H1 (cell line): ENCODE results near the gene TMEM41A. TPM values are rescaled to one million over a fixed set of nuclear protein-coding genes. Genes with fewer than 3 reads are reported as not detected.

ENCODE experiments used
- CTCF ChIA-PET: fragments of 300-600 bp; sonication (Branson Sonifier 250); formaldehyde crosslinking; loops from one replicate; lab custom pipeline; 2021; ENCODE audit not compliant: partially characterized antibody; lab: Charles Lee
- POLR2A ChIA-PET: fragments of 300-600 bp; sonication (Branson Sonifier 250); formaldehyde crosslinking; loops from one replicate; lab custom pipeline; 2021; ENCODE audit warnings: inconsistent platforms; ENCODE audit not compliant: partially characterized antibody; lab: Charles Lee
- DNase-seq, 2 experiments: peaks; one replicate each; pipeline versions ENCODE4 v3.0.0 to v3.0.0-alpha.2; 2010 to 2022; ENCODE audit warnings: low spot score in 2 of 2, low read depth in 1 of 2, mixed read lengths in 1 of 2
- FAIRE-seq: peaks from 2 replicates; lab custom pipeline; 2011; peaks lifted over from hg19 to GRCh38; lab: Jason Lieb, UNC
- H2AFZ ChIP-seq: 2 replicates; pipeline ENCODE4 v1.8.1; 2012; ENCODE audit warnings: low read length, inconsistent platforms
- H2AK5ac ChIP-seq: 2 replicates; pipeline ENCODE4 v1.6.1; 2013; ENCODE audit warnings: low read depth, low read length
- H2BK120ac ChIP-seq: replicated peaks from 2 replicates; pipeline ENCODE3; 2013; ENCODE audit warnings: low read depth, low read length, inconsistent platforms
- H2BK12ac ChIP-seq: 2 replicates; pipeline ENCODE4 v1.6.1; 2013; ENCODE audit warnings: low read depth, low read length
- H2BK15ac ChIP-seq: 2 replicates; pipeline ENCODE4 v1.6.1; 2013; ENCODE audit warnings: low read length
- H2BK20ac ChIP-seq: 2 replicates; pipeline ENCODE4 v1.6.1; 2013; ENCODE audit warnings: low read length
- H2BK5ac ChIP-seq: 2 replicates; pipeline ENCODE4 v1.6.1; 2013; ENCODE audit warnings: low read depth, low read length
- H3K14ac ChIP-seq: 2 replicates; pipeline ENCODE4 v1.6.1; 2013; ENCODE audit warnings: inconsistent platforms; ENCODE audit not compliant: insufficient read length
- H3K18ac ChIP-seq: 2 replicates; pipeline ENCODE4 v1.6.1; 2013; ENCODE audit warnings: low read length; ENCODE audit errors: extremely low read depth
- H3K23ac ChIP-seq: 2 replicates; pipeline ENCODE4 v1.6.1; 2013; ENCODE audit warnings: inconsistent platforms; ENCODE audit not compliant: insufficient read length
- H3K23me2 ChIP-seq: 2 replicates; pipeline ENCODE4 v1.6.1; 2013; ENCODE audit warnings: low read depth, low read length
- H3K27ac ChIP-seq: 2 replicates; pipeline ENCODE4 v1.6.1; 2011; ENCODE audit warnings: low read depth, low read length, inconsistent platforms
- H3K27me3 ChIP-seq, 4 experiments: replicated peaks in 1 of 4; 1 replicate in 1 of 4; 2 replicates in 3 of 4; pipeline versions ENCODE4 v1.6.1 to v1.8.1; 2011 to 2013; ENCODE audit warnings: low read length in 3 of 4, mild to moderate bottlenecking in 3 of 4, inconsistent platforms in 2 of 4, mixed read lengths in 2 of 4, moderate library complexity in 1 of 4; ENCODE audit not compliant: control insufficient read depth in 3 of 4, insufficient read depth in 3 of 4; ENCODE audit errors: extremely low read depth in 1 of 4
- H3K36me3 ChIP-seq, 4 experiments: 2 replicates each; pipeline versions ENCODE4 v1.6.1 to v1.8.1; 2011 to 2013; ENCODE audit warnings: mild to moderate bottlenecking in 4 of 4, low read length in 3 of 4, moderate library complexity in 2 of 4, control low read depth in 1 of 4, inconsistent platforms in 1 of 4; ENCODE audit not compliant: insufficient read depth in 4 of 4, control insufficient read depth in 2 of 4
- H3K4ac ChIP-seq: replicated peaks from 2 replicates; pipeline ENCODE3; 2013; ENCODE audit warnings: low read length, low read depth, mixed read lengths, inconsistent platforms; ENCODE audit not compliant: insufficient read length
- H3K4me1 ChIP-seq, 4 experiments: replicated peaks in 1 of 4; 1 replicate in 1 of 4; 2 replicates in 3 of 4; pipeline versions ENCODE4 v1.6.1 to v1.8.1; 2011 to 2013; ENCODE audit warnings: low read length in 3 of 4, inconsistent platforms in 2 of 4, mixed read lengths in 1 of 4; ENCODE audit not compliant: insufficient read depth in 4 of 4, control insufficient read depth in 3 of 4
- H3K4me2 ChIP-seq, 2 experiments: 2 replicates each; pipeline versions ENCODE4 v1.6.1 to v1.8.1; 2011 to 2013; ENCODE audit warnings: low read depth in 2 of 2, low read length in 2 of 2, control low read depth in 1 of 2, inconsistent platforms in 1 of 2, mild to moderate bottlenecking in 1 of 2; ENCODE audit not compliant: insufficient read depth in 1 of 2
- H3K4me3 ChIP-seq, 4 experiments: fragments of 200-600, 300-600 bp in 1 of 4; sonication (generic), shearing (Covaris generic), sonication (Bioruptor Twin) in 1 of 4; 2 replicates each; pipeline versions ENCODE4 v1.5.1 to v1.8.1; 2011 to 2016; ENCODE audit warnings: low read length in 4 of 4, low read depth in 3 of 4, control low read depth in 2 of 4, inconsistent platforms in 2 of 4, mild to moderate bottlenecking in 2 of 4, mixed read lengths in 1 of 4, moderate library complexity in 1 of 4; ENCODE audit not compliant: insufficient read depth in 2 of 4; ENCODE audit errors: extremely low read depth in 1 of 4
- H3K56ac ChIP-seq: replicated peaks from 2 replicates; pipeline ENCODE3; 2013; ENCODE audit warnings: low read depth, mild to moderate bottlenecking, mixed read lengths, low read length, inconsistent platforms; ENCODE audit not compliant: insufficient read length
- H3K79me1 ChIP-seq: 2 replicates; pipeline ENCODE4 v1.6.1; 2013; ENCODE audit warnings: low read depth, low read length, control low read depth
- H3K79me2 ChIP-seq, 2 experiments: 2 replicates each; pipeline versions ENCODE4 v1.6.1 to v1.8.1; 2012 to 2013; ENCODE audit warnings: low read length in 2 of 2, mild to moderate bottlenecking in 2 of 2, inconsistent platforms in 1 of 2; ENCODE audit not compliant: insufficient read depth in 2 of 2, control insufficient read depth in 1 of 2
- H3K9ac ChIP-seq, 4 experiments: replicated peaks in 1 of 4; 1 replicate in 1 of 4; 2 replicates in 3 of 4; pipeline versions ENCODE4 v1.6.1 to v1.8.1; 2011 to 2013; ENCODE audit warnings: low read depth in 3 of 4, low read length in 3 of 4, control low read depth in 2 of 4, mild to moderate bottlenecking in 2 of 4, moderate library complexity in 2 of 4, inconsistent platforms in 1 of 4; ENCODE audit errors: extremely low read depth in 1 of 4
- H3K9me3 ChIP-seq, 2 experiments: 2 replicates each; pipeline versions ENCODE4 v1.6.1 to v1.8.1; 2012 to 2013; ENCODE audit warnings: mild to moderate bottlenecking in 2 of 2, moderate library complexity in 2 of 2, control low read depth in 1 of 2, inconsistent platforms in 1 of 2, low read depth in 1 of 2, low read length in 1 of 2, mixed read lengths in 1 of 2; ENCODE audit not compliant: insufficient read depth in 2 of 2
- H4K20me1 ChIP-seq, 2 experiments: replicated peaks in 1 of 2; 2 replicates each; pipeline versions ENCODE3 to v1.8.1; 2011 to 2013; ENCODE audit warnings: inconsistent platforms in 2 of 2, low read length in 2 of 2, mild to moderate bottlenecking in 1 of 2; ENCODE audit not compliant: insufficient read depth in 2 of 2, control insufficient read depth in 1 of 2
- H4K5ac ChIP-seq: 2 replicates; pipeline ENCODE4 v1.6.1; 2013; ENCODE audit warnings: low read length, low read depth, mixed read lengths, inconsistent platforms; ENCODE audit not compliant: insufficient read length
- H4K8ac ChIP-seq: 2 replicates; pipeline ENCODE4 v1.8.0; 2013; ENCODE audit warnings: mild to moderate bottlenecking, moderate library complexity, low read length, inconsistent platforms; ENCODE audit not compliant: insufficient read depth; ENCODE audit errors: extremely low read depth
- H4K91ac ChIP-seq: replicated peaks from 2 replicates; pipeline ENCODE3; 2013; ENCODE audit warnings: low read length, mixed read lengths, inconsistent platforms; ENCODE audit not compliant: insufficient read length
- EP300 ChIP-seq, 2 experiments: IDR thresholded peaks; 1 replicate in 1 of 2; 2 replicates in 1 of 2; pipeline ENCODE4 v1.6.1; 2011 to 2012; ENCODE audit warnings: low read depth in 2 of 2, low read length in 2 of 2, mild to moderate bottlenecking in 2 of 2, borderline replicate concordance in 1 of 2, inconsistent platforms in 1 of 2, moderate library complexity in 1 of 2
- GABPA ChIP-seq: IDR thresholded peaks from 2 replicates; pipeline ENCODE4 v1.6.1; 2011; ENCODE audit warnings: mild to moderate bottlenecking, low read length, moderate library complexity, borderline replicate concordance; ENCODE audit not compliant: insufficient read depth
- HDAC6 ChIP-seq: IDR thresholded peaks from one replicate; pipeline ENCODE4 v1.7.1; 2012; ENCODE audit warnings: low read depth, mild to moderate bottlenecking, inconsistent platforms, low read length, moderate library complexity
- JUND ChIP-seq: IDR thresholded peaks from 2 replicates; pipeline ENCODE4 v1.6.1; 2011; ENCODE audit warnings: mild to moderate bottlenecking, improper control_type of control experiment, low read length
- NANOG ChIP-seq: IDR thresholded peaks from 2 replicates; pipeline ENCODE4 v1.6.1; 2011; ENCODE audit warnings: low read length, low read depth, mild to moderate bottlenecking, inconsistent platforms; ENCODE audit not compliant: insufficient read depth, poor library complexity, severe bottlenecking
- PHF8 ChIP-seq: fragments of 200-600 bp; sonication (generic); conservative IDR thresholded peaks from 2 replicates; pipeline ENCODE4 v1.7.1; 2012; ENCODE audit warnings: low read depth, mild to moderate bottlenecking, inconsistent platforms, low read length, moderate library complexity
- SIRT6 ChIP-seq: IDR thresholded peaks from one replicate; pipeline ENCODE4 v1.7.1; 2012; ENCODE audit warnings: low read length, inconsistent platforms
- SP1 ChIP-seq: IDR thresholded peaks from 2 replicates; pipeline ENCODE4 v1.6.1; 2011; ENCODE audit warnings: low read depth, low read length
- SP4 ChIP-seq: IDR thresholded peaks from 2 replicates; pipeline ENCODE4 v1.6.1; 2012; ENCODE audit warnings: low read length, inconsistent platforms
- SUZ12 ChIP-seq: fragments of 200-600 bp; sonication (generic); IDR thresholded peaks from 2 replicates; pipeline ENCODE4 v1.6.1; 2012; ENCODE audit warnings: mild to moderate bottlenecking, inconsistent platforms, low read length, moderate library complexity, mixed read lengths
- TAF1 ChIP-seq: IDR thresholded peaks from 2 replicates; pipeline ENCODE4 v1.6.1; 2011; ENCODE audit warnings: mild to moderate bottlenecking, low read depth, low read length
- WGBS, 2 experiments: shearing (Covaris generic) in 1 of 2; methylation state at CpG; one replicate each; pipeline versions ENCODE4 v1.1.6 to v1.1.7; 2013 to 2015; ENCODE audit warnings: low lambda C conversion rate in 2 of 2, mixed read lengths in 2 of 2, inconsistent platforms in 1 of 2, low coverage in 1 of 2, missing lambda C conversion rate in 1 of 2; ENCODE audit not compliant: insufficient replicate concordance in 2 of 2, insufficient coverage in 1 of 2, insufficient read length in 1 of 2; ENCODE audit errors: extremely low coverage in 1 of 2, missing lambda C conversion rate in 1 of 2; 5-methylcytosine and 5-hydroxymethylcytosine counted together
- polyA plus RNA-seq, 7 experiments: library from polyadenylated mRNA; depleted of rRNA in 3 of 7; stranded (reverse) in 5 of 7; unstranded in 2 of 7; fragments of >200 nt in 5 of 7; fragments of 200-250 nt in 2 of 7; gene quantifications; 1 replicate in 5 of 7; 2 replicates in 1 of 7; 4 replicates in 1 of 7; pipeline versions ENCODE4 v1.2.1 to v1.2.3, GENCODE V29; 2011 to 2013; ENCODE audit warnings: missing spikeins in 2 of 7, mixed read lengths in 2 of 7
- total RNA-seq: library from RNA; stranded (reverse); fragmentation: NEBNext Ultra II Directional; extraction: Animal tissue kit (Norgen Biotek cat#: 25700); gene quantifications from 2 replicates; pipeline ENCODE4 v1.2.1, GENCODE V29; 2021

Gene TMEM41A
- total and polyA plus RNA-seq, 2 of the 8 experiments (the other 6 are each of a cell fraction or from before 2014, with no cell fraction given) = 14.1 to 17.5 TPM

- H3K56ac ChIP-seq = no peak overlapping the region
- H4K8ac ChIP-seq = no peak overlapping the region
- no peak overlapping the region for H2BK15ac ChIP-seq
- no peak overlapping the region for H4K5ac ChIP-seq
- H3K4me1 ChIP-seq = no peaks in the 10 kb centered on the region
- H3K27me3 ChIP-seq = no peaks in the 10 kb centered on the region
- H4K91ac ChIP-seq = no peak overlapping the region
- H3K9ac ChIP-seq = no peak overlapping the region
- H3K23ac ChIP-seq = no peak overlapping the region
- 74% methylated on average over 5 of the region's 5 CpGs; no CpG with 5 or more reads in 1 of the 2 experiments for WGBS, 2 experiments
- FAIRE-seq = no peak
- no peak overlapping the region for H3K14ac ChIP-seq
- no peak overlapping the region for H3K4ac ChIP-seq
- no peaks in the 10 kb centered on the region for H3K9me3 ChIP-seq
- no peak overlapping the region for H2BK5ac ChIP-seq
- H4K20me1 ChIP-seq = no peaks in the 10 kb centered on the region
- no peak overlapping the region for H2AK5ac ChIP-seq
- ChIA-PET CTCF (interaction anchor here (0.6 to 2.8 kb wide), 39 partner anchors 9 to 834 kb away, joined by 3 to 22 read pairs (median 4); partner anchors contain the start of gene SENP2), POLR2A (interaction anchor here (0.5 to 1.7 kb wide), 5 partner anchors 29 to 126 kb away, joined by 3 to 5 read pairs (median 4); partner anchors contain the start of genes SENP2 and TMEM41A)
- no peak overlapping the region for H2BK12ac ChIP-seq
- no peak overlapping the region for H3K27ac ChIP-seq
- H3K18ac ChIP-seq = no peak overlapping the region
- H3K36me3 ChIP-seq = no peaks in the 10 kb centered on the region
- H2BK120ac ChIP-seq = no peak overlapping the region
- no peak overlapping the region for H2AFZ ChIP-seq
- H3K79me2 ChIP-seq = no peaks in the 10 kb centered on the region
- DNase-seq = no peak
- TF ChIP-seq SIRT6 (no peak), GABPA (no peak), NANOG (no peak), HDAC6 (no peak), SP1 (no peak), SUZ12 (no peak), SP4 (no peak), PHF8 (no peak), JUND (no peak), EP300 (IDR thresholded peaks at IDR 0.05; ENCODE audit: borderline replicate concordance in 1 of 2, low read depth in 2 of 2, low read length in 2 of 2) (no peak), TAF1 (no peak)
- no peak overlapping the region for H3K4me3 ChIP-seq
- H2BK20ac ChIP-seq = no peak overlapping the region
- no peaks in the 10 kb centered on the region; the same call in 1 of the 2 replicates for H3K23me2 ChIP-seq
- no peak overlapping the region for H3K4me2 ChIP-seq
- no peaks in the 10 kb centered on the region for H3K79me1 ChIP-seq
Observed at GRCh38 chr3:185460309-185460708, 38.5 kb downstream of the TMEM41A start.
